GM12878 (cell line): Measurements from ENCODE around the gene SNX10. TPM values are rescaled to one million over a fixed set of nuclear protein-coding genes. Genes with fewer than 3 reads are reported as not detected.
A peak's percentile ranks its signal among the peaks of the same experiment; 100 is the strongest.

Experiments used
- CBFB ChIP-seq: IDR thresholded peaks from 2 replicates; pipeline ENCODE4 v1.6.1; 2016; ENCODE audit warnings: antibody characterized with exemption, low read depth
- EED ChIP-seq: sonication (generic); IDR thresholded peaks from 2 replicates; pipeline ENCODE4 v1.6.1; 2016; ENCODE audit warnings: antibody characterized with exemption, low read depth
- EP300 ChIP-seq, 2 experiments: fragments of 150-350 bp in 1 of 2; IDR thresholded peaks; 2 replicates each; pipeline ENCODE4 v1.6.1; 2011 to 2012; ENCODE audit warnings: low read depth in 2 of 2, low read length in 2 of 2, borderline replicate concordance in 1 of 2, improper control_type of control experiment in 1 of 2, inconsistent platforms in 1 of 2; ENCODE audit not compliant: control insufficient read depth in 1 of 2
- IKZF2 ChIP-seq, 2 experiments: fragments of 450-650 bp; IDR thresholded peaks; 2 replicates each; pipeline ENCODE4 v1.6.1; 2017; ENCODE audit warnings: mild to moderate bottlenecking in 2 of 2, moderate library complexity in 2 of 2
- MYC ChIP-seq: IDR thresholded peaks from 2 replicates; pipeline ENCODE4 v1.6.1; 2011; ENCODE audit warnings: mild to moderate bottlenecking, low read length, moderate library complexity, inconsistent platforms; ENCODE audit not compliant: insufficient read depth, insufficient replicate concordance, insufficient read length, severe bottlenecking
- NR2C1 ChIP-seq: fragments of 450-650 bp; IDR thresholded peaks from 2 replicates; pipeline ENCODE4 v1.6.1; 2017; ENCODE audit warnings: antibody characterized with exemption, mild to moderate bottlenecking, moderate library complexity
- NR2C2 ChIP-seq: IDR thresholded peaks from 2 replicates; pipeline ENCODE4 v1.6.1; 2011; ENCODE audit warnings: borderline replicate concordance, low read depth; ENCODE audit not compliant: control insufficient read depth, insufficient read length
- RAD21 ChIP-seq: IDR thresholded peaks from 2 replicates; pipeline ENCODE4 v1.6.1; 2011; ENCODE audit warnings: mild to moderate bottlenecking, low read depth, low read length, moderate library complexity; ENCODE audit not compliant: insufficient read depth
- RCOR1 ChIP-seq: conservative IDR thresholded peaks from 2 replicates; pipeline ENCODE4 v1.6.1; 2012; ENCODE audit warnings: low read depth, low read length, improper control_type of control experiment
- REST ChIP-seq: IDR thresholded peaks from 2 replicates; pipeline ENCODE4 v1.6.1; 2012; ENCODE audit warnings: mild to moderate bottlenecking, low read depth, low read length
- SKIL ChIP-seq: fragments of 450-650 bp; IDR thresholded peaks from 2 replicates; pipeline ENCODE4 v1.6.1; 2017; ENCODE audit warnings: mild to moderate bottlenecking, low read depth, inconsistent platforms; ENCODE audit not compliant: poor library complexity, severe bottlenecking
- SMAD1 ChIP-seq: fragments of 450-650 bp; IDR thresholded peaks from 2 replicates; pipeline ENCODE4 v1.6.1; 2018; ENCODE audit warnings: mild to moderate bottlenecking, low read depth; ENCODE audit not compliant: partially characterized antibody
- SMAD5 ChIP-seq: IDR thresholded peaks from 2 replicates; pipeline ENCODE4 v1.6.1; 2016; ENCODE audit warnings: antibody characterized with exemption, low read depth
- SMC3 ChIP-seq: IDR thresholded peaks from 2 replicates; pipeline ENCODE4 v1.6.1; 2011; ENCODE audit warnings: low read length, improper control_type of control experiment, borderline replicate concordance
- TCF7 ChIP-seq: IDR thresholded peaks from 2 replicates; pipeline ENCODE4 v1.6.1; 2014; ENCODE audit warnings: antibody characterized with exemption, borderline replicate concordance
- USF1 ChIP-seq: IDR thresholded peaks from 2 replicates; pipeline ENCODE4 v1.6.1; 2011; ENCODE audit warnings: borderline replicate concordance, low read depth, mild to moderate bottlenecking, moderate library complexity, mixed read lengths, low read length; ENCODE audit not compliant: insufficient read depth; ENCODE audit errors: extremely low read length
- ZNF274 ChIP-seq: IDR thresholded peaks from one replicate; pipeline ENCODE4 v1.8.0; 2011; ENCODE audit not compliant: insufficient read length, insufficient read depth
- ZNF687 ChIP-seq: fragments of 450-650 bp; IDR thresholded peaks from 2 replicates; pipeline ENCODE4 v1.6.1; 2017; ENCODE audit warnings: mild to moderate bottlenecking, moderate library complexity
- polyA plus RNA-seq, 11 experiments: library from polyadenylated mRNA; depleted of rRNA in 4 of 11; unstranded in 6 of 11; stranded (reverse) in 5 of 11; fragments of >200 nt; fragmentation: Nextera tagmentation in 4 of 11; fragmentation: Illumina TruSeq in 1 of 11; extraction: Ambion mirVana in 4 of 11; extraction: Trizol in 1 of 11; gene quantifications; 1 replicate in 1 of 11; 2 replicates in 10 of 11; pipeline versions ENCODE4 v1.2.1 to v1.2.3, GENCODE V29; 2011 to 2016; ENCODE audit warnings: inconsistent platforms in 2 of 11, missing spikeins in 2 of 11, low read depth in 1 of 11
- total RNA-seq, 4 experiments: library from RNA; depleted of rRNA in 3 of 4; stranded (reverse); fragments of >200 nt in 3 of 4; fragmentation: Illumina TruSeq in 1 of 4; extraction: Trizol in 1 of 4; gene quantifications; 2 replicates each; pipeline versions ENCODE4 v1.2.1 to v1.2.3, GENCODE V29; 2013 to 2021

Gene SNX10
- total and polyA plus RNA-seq, 10 of the 15 experiments (the other 5 are each of a cell fraction or from before 2014, with no cell fraction given): 22.0 to 56.2 (median 30.1) TPM

- TF ChIP-seq IKZF2 (IDR thresholded peaks at IDR 0.05) (peak; percentile 93 to 95), RAD21 (no peak), ZNF274 (no peak), RCOR1 (peak; percentile 87), ZNF687 (no peak), EED (peak; percentile 94), SMC3 (peak; percentile 21; the same call in 1 of the 2 replicates), CBFB (peak; percentile 86), USF1 (no peak), SMAD1 (no peak), SMAD5 (0 out of 2 replicates have a peak, but pooled peaks have one; percentile 55), REST (no peak), SKIL (peak; percentile 34), NR2C2 (no peak), TCF7 (no peak), EP300 (IDR thresholded peaks at IDR 0.05; ENCODE audit: borderline replicate concordance in 1 of 2, control insufficient read depth in 1 of 2, low read depth in 2 of 2, low read length in 2 of 2) (peak; percentile 63 to 70; a peak in 3 of 4 replicates), NR2C1 (no peak), MYC (peak; percentile 50)
Measured at GRCh38 chr7:26398756-26399509, 107.3 kb downstream of the SNX10 start (continued).
